Activated naive CD4-positive, alpha-beta T cell treated with anti-CD3 and anti-CD28 coated beads, Interleukin-2, amount 50 U/mL, for 72 hours (primary cell): ENCODE results near the gene NTM. TPM values are rescaled to one million over a fixed set of nuclear protein-coding genes. Genes with fewer than 3 reads are reported as not detected.
"Not testable (repeated sequence)": the region's sequence is repeated elsewhere in the genome, so short reads cannot be mapped to it uniquely, and the experiment has no call there.

Source experiments
- ATAC-seq, 2 donors: fragments of 150-1000 bp; cut with Tn5 transposase; 2 replicates each; pipeline ENCODE4 v1.10.0; 2021; ENCODE audit warnings: mild to moderate bottlenecking in 2 of 2, moderate library complexity in 2 of 2
- DNase-seq, 2 donors: peaks; one replicate each; pipeline ENCODE4 v3.0.0; 2021 to 2022; ENCODE audit warnings: low spot score in 2 of 2
- H3K27ac Mint-ChIP-seq, 2 donors: one replicate each; pipeline ENCODE4 v1.8.0; 2022; ENCODE audit warnings: mild to moderate bottlenecking in 2 of 2, mixed read lengths in 2 of 2
- H3K36me3 Mint-ChIP-seq, 2 donors: one replicate each; pipeline ENCODE4 v1.8.0; 2022; ENCODE audit warnings: mixed read lengths in 2 of 2
- H3K9me3 Mint-ChIP-seq, 2 donors: one replicate each; pipeline ENCODE4 v1.8.0; 2022; ENCODE audit warnings: mixed read lengths in 2 of 2
- total RNA-seq, 2 donors: library from RNA; stranded (reverse); gene quantifications; one replicate each; pipeline ENCODE4 v1.2.3, GENCODE V29; 2022

Gene NTM
- total RNA-seq, 2 donors from 2014 or later = not detected

DNA sequence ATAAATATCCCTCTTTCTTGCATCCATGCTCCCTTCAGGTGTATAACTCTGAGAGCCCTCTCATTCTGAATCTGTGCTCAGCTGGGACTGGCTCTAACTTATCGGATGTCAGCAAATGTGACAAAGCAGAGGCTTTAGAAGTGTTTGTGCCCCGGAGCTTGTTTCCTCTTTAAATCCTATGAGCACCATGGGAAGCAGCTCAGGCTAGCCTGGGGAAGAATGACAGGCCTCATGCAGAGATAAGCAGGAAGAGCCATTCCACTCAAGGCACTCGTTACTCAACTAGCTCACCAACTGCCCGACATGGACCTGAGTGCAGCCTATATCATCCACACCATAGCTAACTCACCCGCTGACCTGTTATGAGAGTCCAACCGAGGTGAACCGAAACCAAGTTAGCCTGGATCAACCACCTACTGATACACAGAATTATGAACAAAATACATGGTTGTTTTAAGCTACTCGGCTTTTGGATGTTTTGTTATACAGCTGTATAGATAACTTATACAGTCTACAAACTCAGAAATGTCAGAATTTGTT lies 990.7 kb downstream of the NTM start:
- H3K36me3 Mint-ChIP-seq = peaks cover 0 to 7% of the 10 kb centered on the region in 2 donors

DNA sequence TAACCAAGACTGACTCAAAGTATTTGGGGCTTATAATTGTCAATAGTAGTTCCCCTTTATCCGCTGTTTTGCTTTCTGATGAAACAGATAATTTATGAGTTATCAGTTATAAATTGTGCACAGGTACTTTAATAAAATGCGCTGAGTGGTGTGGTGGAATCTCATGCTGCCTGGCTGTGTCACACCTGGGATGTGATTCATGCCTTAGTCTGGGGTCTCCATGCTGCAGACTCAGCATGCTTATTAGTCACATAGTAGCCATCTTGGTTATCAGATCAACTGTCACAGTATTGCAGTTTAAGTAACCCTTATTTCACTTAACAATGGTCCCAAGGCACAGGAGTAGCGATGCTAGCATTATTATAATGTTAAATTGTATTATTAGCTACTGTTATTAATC lies 995.2 kb downstream of the NTM start:
- no peak for ATAC-seq
- peaks cover 0 to 7% of the 10 kb centered on the region in 2 donors for H3K36me3 Mint-ChIP-seq
- no peak overlapping the region for H3K27ac Mint-ChIP-seq
- no peak for DNase-seq
- peaks cover 17 to 19% of the 10 kb centered on the region in 2 donors for H3K9me3 Mint-ChIP-seq

More for the DNA sequence above, 990.7 kb downstream of the NTM start:
- DNase-seq (no peak), ATAC-seq (no peak)
- H3K27ac Mint-ChIP-seq = no peak overlapping the region
- H3K9me3 Mint-ChIP-seq = peaks cover 6 to 15% of the 10 kb centered on the region in 2 donors

DNA sequence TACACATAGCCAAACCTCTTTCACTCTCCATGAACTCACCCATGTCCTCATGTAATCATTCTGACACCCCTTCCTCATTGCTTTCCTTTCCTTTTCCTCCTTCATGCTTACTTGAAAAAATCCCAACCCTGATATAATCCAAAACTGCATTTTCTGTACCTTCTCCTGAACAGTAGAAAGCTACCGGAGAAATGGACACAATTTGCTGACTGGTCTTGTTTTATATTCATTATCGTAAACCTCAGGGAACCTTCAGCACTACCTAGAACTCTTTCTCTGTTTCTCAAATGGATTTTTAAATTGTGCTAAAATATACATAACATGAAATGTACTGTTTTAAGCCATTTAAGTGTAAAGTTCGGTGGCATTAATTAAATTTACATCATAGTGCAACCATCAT lies 996.9 kb downstream of the NTM start:
- no peak for DNase-seq
- ATAC-seq = no peak
- Mint-ChIP-seq H3K36me3 (peaks cover 0 to 7% of the 10 kb centered on the region in 2 donors), H3K9me3 (peaks cover 17 to 19% of the 10 kb centered on the region in 2 donors), H3K27ac (no peak overlapping the region)

DNA sequence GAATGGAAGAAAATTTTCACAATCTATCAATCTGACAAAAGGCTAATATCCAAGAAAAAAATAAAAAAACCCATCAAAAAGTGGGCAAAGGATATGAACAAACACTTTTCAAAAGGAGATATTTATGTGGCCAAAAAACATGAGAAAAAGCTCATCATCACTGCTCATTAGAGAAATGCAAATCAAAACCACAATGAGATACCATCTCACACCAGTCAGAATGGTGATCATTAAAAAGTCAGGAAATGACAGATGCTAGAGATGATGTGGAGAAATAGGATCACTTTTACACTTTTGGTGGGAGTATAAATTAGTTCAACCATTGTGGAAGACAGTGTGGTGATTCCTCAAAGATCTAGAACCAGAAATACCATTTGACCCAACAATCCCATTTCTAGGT lies 999.7 kb downstream of the NTM start:
- DNase-seq, ATAC-seq, H3K36me3 Mint-ChIP-seq: not testable (repeated sequence)

GRCh38 chr11:132373405-132374143 lies 1003.2 kb downstream of the NTM start:
- peaks cover 6 to 13% of the 10 kb centered on the region in 2 donors for H3K9me3 Mint-ChIP-seq
- DNase-seq = no peak
- no peak for ATAC-seq

More for the DNA sequence above, 999.7 kb downstream of the NTM start:
- H3K27ac Mint-ChIP-seq = not testable (repeated sequence)
- H3K9me3 Mint-ChIP-seq = peaks cover 15 to 18% of the 10 kb centered on the region in 2 donors

GRCh38 chr11:132379540-132379939 lies 1009.1 kb downstream of the NTM start:
- no peak overlapping the region for H3K27ac Mint-ChIP-seq
- H3K36me3 Mint-ChIP-seq = peaks cover 0 to 5% of the 10 kb centered on the region in 2 donors
- DNase-seq = no peak

More at GRCh38 chr11:132373405-132374143, 1003.2 kb downstream of the NTM start:
- no peak overlapping the region for H3K27ac Mint-ChIP-seq
- no peaks in the 10 kb centered on the region for H3K36me3 Mint-ChIP-seq

More at GRCh38 chr11:132379540-132379939, 1009.1 kb downstream of the NTM start:
- no peak for ATAC-seq
- H3K9me3 Mint-ChIP-seq = peaks cover 14 to 21% of the 10 kb centered on the region in 2 donors
